Measurements from ENCODE around the gene MACROH2A1.

GRCh38 chr5:135330798-135331096, 68.3 kb downstream of the MACROH2A1 start:
- TF ChIP-seq CTCF (IDR thresholded peaks at IDR 0.05) = no peak
- no peak for TF ChIP-seq POLR2A (IDR thresholded peaks at IDR 0.05)
- no peak for TF ChIP-seq EP300 (IDR thresholded peaks at IDR 0.05)
- TF ChIP-seq POLR2AphosphoS5 (IDR thresholded peaks at IDR 0.05) = no peak
